HepG2 (cell line): ENCODE measurements around the gene SELENOS.

Experiments used
- CEBPZ ChIP-seq: IDR thresholded peaks from 2 replicates; pipeline ENCODE4 v1.6.1; 2012; ENCODE audit warnings: low read length, improper control_type of control experiment
- TCF7L2 ChIP-seq: IDR thresholded peaks from 2 replicates; pipeline ENCODE4 v1.6.1; 2011; ENCODE audit warnings: mild to moderate bottlenecking, low read depth, low read length, moderate library complexity
- ZNF282 ChIP-seq: fragments of 450-650 bp; IDR thresholded peaks from 2 replicates; pipeline ENCODE4 v1.6.1; 2018; ENCODE audit not compliant: partially characterized antibody
- TF ChIP-seq, protein P1 (sequence below): sonication (generic); formaldehyde crosslinking; IDR thresholded peaks from 2 replicates; pipeline ENCODE4 v1.5.0; 2020; ENCODE audit warnings: mild to moderate bottlenecking, missing genetic modification reagents, moderate library complexity

DNA sequence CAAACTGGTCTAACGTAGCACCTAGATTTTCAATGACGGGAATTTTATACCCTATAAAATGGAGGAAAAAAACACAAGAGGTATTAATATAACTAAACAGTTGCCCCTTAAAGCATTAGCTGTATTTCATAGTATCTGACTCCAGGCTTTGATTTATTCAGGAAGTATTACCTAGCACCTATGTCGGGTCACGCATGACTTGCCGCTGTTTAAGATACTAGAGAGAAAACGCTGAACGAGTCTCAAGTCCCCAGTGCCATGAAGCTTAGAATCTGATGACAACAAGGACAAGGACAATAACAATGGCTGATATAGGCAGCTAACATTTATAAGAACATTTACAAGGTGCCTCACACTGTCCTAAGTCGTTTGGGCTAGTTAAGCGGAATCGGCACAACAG, 15.8 kb upstream of the SELENOS start:
- TF ChIP-seq, protein P1, sequence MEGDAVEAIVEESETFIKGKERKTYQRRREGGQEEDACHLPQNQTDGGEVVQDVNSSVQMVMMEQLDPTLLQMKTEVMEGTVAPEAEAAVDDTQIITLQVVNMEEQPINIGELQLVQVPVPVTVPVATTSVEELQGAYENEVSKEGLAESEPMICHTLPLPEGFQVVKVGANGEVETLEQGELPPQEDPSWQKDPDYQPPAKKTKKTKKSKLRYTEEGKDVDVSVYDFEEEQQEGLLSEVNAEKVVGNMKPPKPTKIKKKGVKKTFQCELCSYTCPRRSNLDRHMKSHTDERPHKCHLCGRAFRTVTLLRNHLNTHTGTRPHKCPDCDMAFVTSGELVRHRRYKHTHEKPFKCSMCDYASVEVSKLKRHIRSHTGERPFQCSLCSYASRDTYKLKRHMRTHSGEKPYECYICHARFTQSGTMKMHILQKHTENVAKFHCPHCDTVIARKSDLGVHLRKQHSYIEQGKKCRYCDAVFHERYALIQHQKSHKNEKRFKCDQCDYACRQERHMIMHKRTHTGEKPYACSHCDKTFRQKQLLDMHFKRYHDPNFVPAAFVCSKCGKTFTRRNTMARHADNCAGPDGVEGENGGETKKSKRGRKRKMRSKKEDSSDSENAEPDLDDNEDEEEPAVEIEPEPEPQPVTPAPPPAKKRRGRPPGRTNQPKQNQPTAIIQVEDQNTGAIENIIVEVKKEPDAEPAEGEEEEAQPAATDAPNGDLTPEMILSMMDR (CRISPR knock-in tag) = no peak
- no peak for TF ChIP-seq CEBPZ
- no peak for TF ChIP-seq TCF7L2
- no peak for TF ChIP-seq ZNF282
